Activated CD4-positive, alpha-beta memory T cell treated with anti-CD3 and anti-CD28 coated beads, Interleukin-2, amount 10 ng/mL, durations not matched to agents 7 days and 5 days (primary cell): ENCODE data around the gene KIAA1217. TPM values are rescaled to one million over a fixed set of nuclear protein-coding genes. Genes with fewer than 3 reads are reported as not detected.

Experiments used
- CTCF ChIA-PET: fragments of 350-600 bp; sonication (Branson Sonifier 250); formaldehyde crosslinking; loops from one replicate; lab custom pipeline; 2021; ENCODE audit warnings: antibody characterized with exemption, inconsistent platforms; lab: Charles Lee
- POLR2A ChIA-PET: fragments of 350-600 bp; sonication (Branson Sonifier 250); formaldehyde crosslinking; loops from one replicate; lab custom pipeline; 2021; ENCODE audit warnings: antibody characterized with exemption; lab: Charles Lee
- DNase-seq: peaks from one replicate; pipeline ENCODE4 v3.0.0-alpha.2; 2020
- H3K27ac Mint-ChIP-seq: one replicate; pipeline ENCODE4 v1.8.0; 2021; ENCODE audit warnings: mild to moderate bottlenecking, mixed read lengths
- H3K27me3 Mint-ChIP-seq: one replicate; pipeline ENCODE4 v1.8.0; 2021; ENCODE audit warnings: mixed read lengths
- H3K36me3 Mint-ChIP-seq: one replicate; pipeline ENCODE4 v1.8.0; 2021; ENCODE audit warnings: low read depth, mixed read lengths
- H3K4me1 Mint-ChIP-seq: one replicate; pipeline ENCODE4 v1.8.0; 2021; ENCODE audit warnings: mixed read lengths
- H3K4me3 Mint-ChIP-seq: one replicate; pipeline ENCODE4 v1.8.0; 2021; ENCODE audit warnings: mild to moderate bottlenecking, mixed read lengths
- H3K9me3 Mint-ChIP-seq: one replicate; pipeline ENCODE4 v1.8.0; 2021; ENCODE audit warnings: mixed read lengths
- total RNA-seq, 2 experiments: library from RNA; stranded (reverse); gene quantifications; one replicate each; pipeline ENCODE4 v1.2.3, GENCODE V29; 2021

KIAA1217 gene
- total RNA-seq, 2 experiments from 2014 or later, result 2.0 TPM

- CTCF ChIA-PET, result interaction anchor here (0.7 kb wide), 1 partner anchor 164 kb away, joined by 3 read pairs; no protein-coding TSS in a partner anchor
These were observed 205.7 kb downstream of the KIAA1217 start for GRCh38 chr10:24414597-24414996.

GRCh38 chr10:24415455-24416125, 206.7 kb downstream of the KIAA1217 start:
- no peaks in the 10 kb centered on the region for H3K4me1 Mint-ChIP-seq
- H3K27ac Mint-ChIP-seq, result no peak overlapping the region
- ChIA-PET POLR2A (no interaction called here), CTCF (no interaction called here)
- H3K27me3 Mint-ChIP-seq, result peaks cover 6% of the 10 kb centered on the region
- no peaks in the 10 kb centered on the region for H3K9me3 Mint-ChIP-seq
- no peak overlapping the region for H3K4me3 Mint-ChIP-seq
- no peak for DNase-seq
- H3K36me3 Mint-ChIP-seq, result no peaks in the 10 kb centered on the region

More at GRCh38 chr10:24414597-24414996, 205.7 kb downstream of the KIAA1217 start:
- Mint-ChIP-seq H3K27me3 (peaks cover 6% of the 10 kb centered on the region), H3K9me3 (no peaks in the 10 kb centered on the region), H3K4me3 (no peak overlapping the region), H3K27ac (no peak overlapping the region), H3K4me1 (no peaks in the 10 kb centered on the region), H3K36me3 (no peaks in the 10 kb centered on the region)
- no peak for DNase-seq
- POLR2A ChIA-PET, result no interaction called here

GRCh38 chr10:24416248-24416647, 207.3 kb downstream of the KIAA1217 start:
- ChIA-PET CTCF (no interaction called here), POLR2A (no interaction called here)
- Mint-ChIP-seq H3K27ac (no peak overlapping the region), H3K27me3 (peaks cover 6% of the 10 kb centered on the region), H3K4me3 (no peak overlapping the region), H3K36me3 (no peaks in the 10 kb centered on the region), H3K9me3 (no peaks in the 10 kb centered on the region), H3K4me1 (no peaks in the 10 kb centered on the region)
- DNase-seq, result no peak

GRCh38 chr10:24417053-24417452, 208.1 kb downstream of the KIAA1217 start:
- CTCF ChIA-PET, result interaction anchor here (0.6 to 1.4 kb wide), 4 partner anchors 65 to 102 kb away, joined by 3 to 4 read pairs (median 3); no protein-coding TSS in a partner anchor
- H3K36me3 Mint-ChIP-seq, result no peaks in the 10 kb centered on the region

GRCh38 chr10:24418532-24418931, 209.6 kb downstream of the KIAA1217 start:
- H3K36me3 Mint-ChIP-seq, result no peaks in the 10 kb centered on the region
- no peak overlapping the region for H3K4me3 Mint-ChIP-seq
- H3K27ac Mint-ChIP-seq, result no peak overlapping the region
- no peak for DNase-seq
- H3K27me3 Mint-ChIP-seq, result peaks cover 6% of the 10 kb centered on the region
- ChIA-PET CTCF (interaction anchor here (0.9 to 1.2 kb wide), 2 partner anchors 86 to 102 kb away, joined by 3 to 6 read pairs; no protein-coding TSS in a partner anchor), POLR2A (no interaction called here)
- no peaks in the 10 kb centered on the region for H3K9me3 Mint-ChIP-seq
- no peaks in the 10 kb centered on the region for H3K4me1 Mint-ChIP-seq

More at GRCh38 chr10:24417053-24417452, 208.1 kb downstream of the KIAA1217 start:
- Mint-ChIP-seq H3K4me3 (no peak overlapping the region), H3K27ac (no peak overlapping the region), H3K27me3 (peaks cover 6% of the 10 kb centered on the region), H3K4me1 (no peaks in the 10 kb centered on the region), H3K9me3 (no peaks in the 10 kb centered on the region)
- no peak for DNase-seq
- POLR2A ChIA-PET, result no interaction called here

GRCh38 chr10:24419066-24419465, 210.1 kb downstream of the KIAA1217 start:
- CTCF ChIA-PET, result interaction anchor here (0.7 to 1.2 kb wide), 5 partner anchors 20 to 712 kb away, joined by 3 to 6 read pairs (median 3); no protein-coding TSS in a partner anchor
- no peak overlapping the region for H3K4me3 Mint-ChIP-seq
- peaks cover 6% of the 10 kb centered on the region for H3K27me3 Mint-ChIP-seq
- H3K27ac Mint-ChIP-seq, result no peak overlapping the region
- POLR2A ChIA-PET, result no interaction called here
- H3K9me3 Mint-ChIP-seq, result no peaks in the 10 kb centered on the region
- H3K36me3 Mint-ChIP-seq, result no peaks in the 10 kb centered on the region
- DNase-seq, result no peak
- H3K4me1 Mint-ChIP-seq, result no peaks in the 10 kb centered on the region

GRCh38 chr10:24425151-24425550, 216.2 kb downstream of the KIAA1217 start:
- no peak for DNase-seq
- H3K27ac Mint-ChIP-seq, result no peak overlapping the region
- POLR2A ChIA-PET, result no interaction called here
- H3K4me1 Mint-ChIP-seq, result no peaks in the 10 kb centered on the region
- H3K27me3 Mint-ChIP-seq, result peaks cover 3% of the 10 kb centered on the region
- H3K36me3 Mint-ChIP-seq, result no peaks in the 10 kb centered on the region
- CTCF ChIA-PET, result no interaction called here
- H3K9me3 Mint-ChIP-seq, result no peaks in the 10 kb centered on the region
- H3K4me3 Mint-ChIP-seq, result no peak overlapping the region

GRCh38 chr10:24427678-24428409, 218.9 kb downstream of the KIAA1217 start:
- POLR2A ChIA-PET, result no interaction called here
- DNase-seq, result no peak
- CTCF ChIA-PET, result no interaction called here
- no peaks in the 10 kb centered on the region for H3K9me3 Mint-ChIP-seq
- peaks cover 3% of the 10 kb centered on the region for H3K27me3 Mint-ChIP-seq
- no peak overlapping the region for H3K27ac Mint-ChIP-seq
- H3K4me1 Mint-ChIP-seq, result no peaks in the 10 kb centered on the region
- H3K36me3 Mint-ChIP-seq, result no peaks in the 10 kb centered on the region
- no peak overlapping the region for H3K4me3 Mint-ChIP-seq

- CTCF ChIA-PET, result no interaction called here
- POLR2A ChIA-PET, result no interaction called here
- H3K27me3 Mint-ChIP-seq, result peaks cover 3% of the 10 kb centered on the region
- no peak overlapping the region for H3K4me3 Mint-ChIP-seq
- H3K9me3 Mint-ChIP-seq, result no peaks in the 10 kb centered on the region
- no peaks in the 10 kb centered on the region for H3K36me3 Mint-ChIP-seq
- no peak for DNase-seq
- H3K27ac Mint-ChIP-seq, result no peak overlapping the region
- H3K4me1 Mint-ChIP-seq, result no peaks in the 10 kb centered on the region
These were observed 219.5 kb downstream of the KIAA1217 start for GRCh38 chr10:24428410-24428782.

GRCh38 chr10:24430591-24430990, 221.7 kb downstream of the KIAA1217 start:
- Mint-ChIP-seq H3K36me3 (no peaks in the 10 kb centered on the region), H3K27me3 (peaks cover 3% of the 10 kb centered on the region), H3K27ac (no peak overlapping the region), H3K4me3 (no peak overlapping the region), H3K4me1 (no peaks in the 10 kb centered on the region), H3K9me3 (no peaks in the 10 kb centered on the region)
- DNase-seq, result no peak
- CTCF ChIA-PET, result interaction anchor here (1.7 kb wide), 1 partner anchor 74 kb away, joined by 5 read pairs; no protein-coding TSS in a partner anchor
- POLR2A ChIA-PET, result no interaction called here

GRCh38 chr10:24432478-24433416, 223.8 kb downstream of the KIAA1217 start:
- Mint-ChIP-seq H3K4me1 (no peaks in the 10 kb centered on the region), H3K27ac (no peak overlapping the region), H3K4me3 (no peak overlapping the region), H3K9me3 (no peaks in the 10 kb centered on the region), H3K27me3 (no peaks in the 10 kb centered on the region), H3K36me3 (no peaks in the 10 kb centered on the region)
- CTCF ChIA-PET, result interaction anchor here (0.7 kb wide), 1 partner anchor 181 kb away, joined by 4 read pairs; no protein-coding TSS in a partner anchor
- POLR2A ChIA-PET, result no interaction called here
- no peak for DNase-seq

- POLR2A ChIA-PET, result no interaction called here
- peaks cover 5% of the 10 kb centered on the region for H3K27me3 Mint-ChIP-seq
- H3K9me3 Mint-ChIP-seq, result no peaks in the 10 kb centered on the region
- H3K4me1 Mint-ChIP-seq, result no peaks in the 10 kb centered on the region
- no peak overlapping the region for H3K4me3 Mint-ChIP-seq
- CTCF ChIA-PET, result no interaction called here
- H3K36me3 Mint-ChIP-seq, result no peaks in the 10 kb centered on the region
- no peak overlapping the region for H3K27ac Mint-ChIP-seq
- DNase-seq, result no peak
These were observed 224.8 kb downstream of the KIAA1217 start for GRCh38 chr10:24433705-24434104.
